Mesodermal cell (in vitro differentiated cells): ENCODE measurements around the gene NIT1. TPM values are rescaled to one million over a fixed set of nuclear protein-coding genes. Genes with fewer than 3 reads are reported as not detected.

Experiments used
- H3K27ac ChIP-seq: 2 replicates; pipeline ENCODE4 v1.7.0; 2013; ENCODE audit warnings: mild to moderate bottlenecking, low read depth, low read length, moderate library complexity; ENCODE audit not compliant: severe bottlenecking
- H3K36me3 ChIP-seq: 2 replicates; pipeline ENCODE4 v1.7.1; 2013; ENCODE audit warnings: mild to moderate bottlenecking, low read length, moderate library complexity; ENCODE audit not compliant: control insufficient read depth, insufficient read depth
- H3K4me1 ChIP-seq: one replicate; pipeline ENCODE4 v1.7.1; 2013; ENCODE audit warnings: mild to moderate bottlenecking, low read length; ENCODE audit not compliant: insufficient read depth, control insufficient read depth, poor library complexity, severe bottlenecking
- H3K4me3 ChIP-seq: 2 replicates; pipeline ENCODE4 v1.7.0; 2013; ENCODE audit warnings: low read length, control low read depth, mild to moderate bottlenecking; ENCODE audit not compliant: insufficient read depth, poor library complexity, severe bottlenecking; ENCODE audit errors: extremely low read depth
- H3K9me3 ChIP-seq: 2 replicates; pipeline ENCODE4 v1.7.1; 2013; ENCODE audit warnings: mild to moderate bottlenecking, low read length, moderate library complexity; ENCODE audit not compliant: control insufficient read depth
- WGBS, 2 experiments: methylation state at CpG; one replicate each; pipeline ENCODE4 v1.1.5; 2013; ENCODE audit warnings: missing lambda C conversion rate in 2 of 2; ENCODE audit not compliant: insufficient coverage in 2 of 2; 5-methylcytosine and 5-hydroxymethylcytosine counted together
- polyA plus RNA-seq, 2 experiments: library from polyadenylated mRNA; stranded (reverse); fragments of 50-300 nt; gene quantifications; one replicate each; pipeline ENCODE4 v1.2.3, GENCODE V29; 2013

NIT1 gene
- 43.6 TPM for polyA plus RNA-seq (2013, experiment 1 of 2)
- 40.4 TPM for polyA plus RNA-seq (2013, experiment 2 of 2)

DNA sequence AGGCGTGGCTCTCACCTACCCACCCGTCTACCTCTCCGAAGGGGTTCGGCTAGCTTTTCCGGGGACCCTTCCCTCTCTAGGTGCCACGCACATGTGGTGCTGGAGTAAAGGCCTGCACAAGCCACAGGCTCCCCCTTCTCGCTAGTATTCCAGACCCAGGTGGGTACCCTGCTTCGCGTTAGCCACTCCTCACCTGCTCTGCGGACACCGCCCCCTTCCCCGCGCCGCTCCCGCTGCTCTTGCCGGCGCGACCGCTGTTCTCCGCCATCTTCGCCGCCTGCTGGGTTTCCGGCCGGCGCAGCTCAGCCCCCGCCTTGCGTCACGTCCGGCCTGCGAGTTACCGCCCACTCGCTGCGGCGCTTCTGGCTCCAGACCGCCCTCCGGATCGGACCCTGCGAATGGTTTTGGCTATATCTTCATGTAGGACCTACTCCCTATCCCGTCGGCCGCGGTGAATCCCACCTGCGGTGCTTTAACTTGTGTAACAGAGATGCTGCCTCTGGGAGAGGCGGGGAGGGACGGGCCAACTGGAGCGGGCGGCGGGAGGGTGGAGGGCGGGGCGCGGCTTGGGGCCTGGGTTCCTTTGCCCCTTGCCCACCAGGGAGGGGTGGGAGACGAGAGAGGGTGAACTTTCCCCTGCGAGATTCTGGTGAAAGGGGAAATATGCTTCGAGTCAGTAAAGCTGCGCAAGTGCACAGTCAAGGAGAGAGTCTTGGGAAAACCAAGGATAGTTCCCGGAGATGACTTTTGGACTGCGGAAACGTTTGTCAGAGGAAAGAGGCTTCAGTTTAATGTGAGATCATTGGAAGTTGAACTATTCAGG lies at the start of gene NIT1, which contains the start of gene PFDN2:
Gene NIT1 (plus strand): TSS at position 347 of the 823 bp plus-strand sequence. CDS start 72 bp downstream, at position 419.
Gene PFDN2 (minus strand): TSS at position 279 of the 823 bp plus-strand sequence. CDS start 11 bp downstream, at position 268.
- Histone ChIP-seq H3K4me1 (peaks cover 22% of the 10 kb centered on the region), H3K9me3 (no peaks in the 10 kb centered on the region), H3K36me3 (peaks cover 63% of the 10 kb centered on the region), H3K27ac (peak within 1 kb of the TSS; percentile 93), H3K4me3 (peak within 1 kb of the TSS; percentile 100)
- WGBS, 2 experiments, result 0% methylated on average over 44 to 50 of the region's 58 CpGs

- 92 to 98% methylated on average over 5 to 6 of the region's 10 CpGs for WGBS, 2 experiments
- no peaks in the 10 kb centered on the region for H3K4me1 ChIP-seq
- no peak overlapping the region for H3K4me3 ChIP-seq
- H3K27ac ChIP-seq, result no peak overlapping the region
- no peaks in the 10 kb centered on the region for H3K9me3 ChIP-seq
- H3K36me3 ChIP-seq, result no peaks in the 10 kb centered on the region
These were observed 49.3 kb upstream of the NIT1 start for GRCh38 chr1:161068306-161069234.

- no peaks in the 10 kb centered on the region for H3K36me3 ChIP-seq
- no peaks in the 10 kb centered on the region for H3K4me1 ChIP-seq
- 93 to 100% methylated on average over 8 of the region's 9 CpGs for WGBS, 2 experiments
- H3K27ac ChIP-seq, result no peak overlapping the region
- no peaks in the 10 kb centered on the region for H3K9me3 ChIP-seq
- no peak overlapping the region for H3K4me3 ChIP-seq
These were observed 48.7 kb upstream of the NIT1 start for GRCh38 chr1:161069241-161069640.

DNA sequence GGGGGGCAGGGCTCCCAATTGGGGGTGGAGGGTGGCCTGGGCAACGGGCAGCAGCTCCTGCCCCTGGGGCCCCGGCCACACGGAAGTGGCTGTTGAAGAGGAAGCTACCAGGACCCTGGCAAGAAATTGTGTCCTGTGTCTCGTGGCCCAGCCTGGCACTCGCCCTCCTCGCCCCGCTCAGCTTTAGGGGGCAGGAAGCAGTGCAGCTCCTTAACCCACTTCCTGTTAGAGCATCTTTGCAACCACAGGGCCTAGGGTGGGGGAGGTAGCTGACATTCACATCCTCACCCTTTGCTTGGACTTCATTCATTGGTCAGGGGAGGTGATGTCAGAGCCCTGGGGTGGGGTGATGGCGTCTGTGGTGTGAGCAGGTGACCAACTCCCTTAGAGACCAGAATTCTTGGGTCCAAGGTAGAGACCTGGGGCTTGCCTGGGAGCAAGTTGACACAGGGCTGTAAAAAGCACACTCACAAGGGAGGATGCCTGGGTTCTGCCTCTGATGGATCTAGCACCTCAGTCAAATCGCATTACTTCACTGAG lies 48.1 kb upstream of the NIT1 start, which contains the start of gene ARHGAP30:
Gene ARHGAP30 (minus strand): TSS at position 161 of the 540 bp plus-strand sequence. CDS start 267 bp downstream, outside the sequence.
- no peaks in the 10 kb centered on the region for H3K4me1 ChIP-seq
- H3K36me3 ChIP-seq, result no peaks in the 10 kb centered on the region
- H3K27ac ChIP-seq, result no peak within 1 kb of the TSS
- no peaks in the 10 kb centered on the region for H3K9me3 ChIP-seq
- no peak within 1 kb of the TSS for H3K4me3 ChIP-seq
- WGBS, 2 experiments, result 94 to 100% methylated on average over 7 of the region's 9 CpGs

DNA sequence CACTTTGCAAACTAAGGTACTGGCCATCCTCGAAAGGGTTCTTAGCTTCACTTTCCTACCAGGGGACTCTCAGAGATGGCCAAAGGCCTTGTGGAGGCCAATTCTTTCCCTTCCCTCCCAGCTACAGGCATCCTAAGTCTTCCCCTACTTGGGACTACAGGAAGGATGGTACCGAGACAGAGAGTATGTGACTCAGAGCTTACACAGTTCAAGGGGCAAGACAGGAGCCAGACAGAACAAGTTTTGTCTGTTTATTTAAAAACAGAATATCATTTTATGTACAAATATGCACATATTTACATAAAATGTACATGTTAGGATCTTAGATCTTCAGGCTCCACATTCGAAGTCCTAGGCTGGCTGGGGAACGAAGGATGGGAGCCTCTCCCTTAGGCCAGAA lies 47.1 kb upstream of the NIT1 start:
- H3K36me3 ChIP-seq, result no peaks in the 10 kb centered on the region
- 100% methylated on average over 2 of the region's 4 CpGs; no CpG with 5 or more reads in 1 of the 2 experiments for WGBS, 2 experiments
- no peaks in the 10 kb centered on the region for H3K9me3 ChIP-seq
- no peaks in the 10 kb centered on the region for H3K4me1 ChIP-seq
- H3K27ac ChIP-seq, result no peak overlapping the region
- no peak overlapping the region for H3K4me3 ChIP-seq

DNA sequence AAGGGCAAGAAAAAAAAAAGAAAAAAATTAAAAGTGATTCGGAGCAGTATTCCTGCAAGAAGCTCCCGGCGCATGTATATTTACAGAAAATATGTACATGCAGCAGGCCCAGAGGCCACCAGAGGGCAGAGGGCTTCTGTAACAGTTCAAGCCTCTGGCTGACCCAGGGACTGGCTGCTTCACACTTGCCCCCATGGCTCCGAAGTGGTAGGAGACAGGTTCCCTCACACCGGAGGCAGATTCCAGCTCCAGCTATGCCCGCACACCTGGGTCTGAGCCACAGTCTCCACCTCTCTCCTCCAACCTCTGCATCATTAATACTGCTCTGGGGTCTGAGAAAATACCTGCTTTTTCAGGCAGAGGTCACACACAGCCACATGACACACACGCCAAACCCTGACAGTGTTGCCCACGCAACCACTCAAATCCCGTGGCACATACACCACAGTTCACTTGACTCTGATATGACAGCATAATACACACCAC lies 46.0 kb upstream of the NIT1 start:
- Histone ChIP-seq H3K4me1 (no peaks in the 10 kb centered on the region), H3K27ac (no peak overlapping the region), H3K36me3 (no peaks in the 10 kb centered on the region), H3K9me3 (no peaks in the 10 kb centered on the region), H3K4me3 (no peak overlapping the region)
- 75% methylated on average over 9 of the region's 9 CpGs; no CpG with 5 or more reads in 1 of the 2 experiments for WGBS, 2 experiments

DNA sequence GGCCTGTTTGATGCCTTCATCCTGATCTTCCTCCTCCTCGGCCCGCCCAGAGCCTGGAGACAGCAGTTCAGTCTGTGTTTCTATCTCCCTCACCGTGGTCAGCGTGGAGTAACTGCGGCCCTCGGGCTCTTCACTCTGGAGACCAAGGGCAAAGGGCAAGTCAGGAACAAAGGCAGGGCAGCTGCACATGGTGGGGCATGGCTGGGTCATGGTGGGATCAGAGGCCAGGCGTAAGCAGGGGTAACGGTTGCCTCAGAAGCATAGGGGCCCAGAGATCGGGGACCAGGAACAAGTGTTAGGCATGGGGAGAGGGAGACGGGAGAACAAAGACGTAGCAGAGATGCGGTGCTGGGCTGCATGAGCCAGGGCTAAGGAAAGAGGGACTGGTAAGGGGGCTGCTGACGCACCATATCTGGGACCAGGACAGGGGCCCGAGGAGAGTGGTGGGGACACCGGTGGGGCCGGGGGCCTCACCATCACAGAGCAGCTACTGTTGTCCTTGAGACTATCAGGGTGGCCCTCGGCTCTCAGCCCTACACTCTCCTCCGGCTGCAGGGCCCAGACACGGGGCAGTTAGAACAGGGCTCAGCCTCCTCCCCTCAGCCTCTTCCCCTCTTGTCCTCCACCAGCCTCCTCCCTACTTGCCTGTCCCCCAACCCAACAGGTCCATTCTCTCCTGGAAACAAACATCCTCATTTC lies 45.0 kb upstream of the NIT1 start:
- no peak overlapping the region for H3K27ac ChIP-seq
- H3K36me3 ChIP-seq, result no peaks in the 10 kb centered on the region
- no peaks in the 10 kb centered on the region for H3K9me3 ChIP-seq
- H3K4me1 ChIP-seq, result no peaks in the 10 kb centered on the region
- WGBS, 2 experiments, result 94 to 96% methylated on average over 18 to 19 of the region's 19 CpGs
- H3K4me3 ChIP-seq, result no peak overlapping the region

- 70 to 92% methylated on average over 5 of the region's 7 CpGs for WGBS, 2 experiments
- H3K27ac ChIP-seq, result no peak overlapping the region
These were observed 44.3 kb upstream of the NIT1 start for GRCh38 chr1:161073474-161074121.

GRCh38 chr1:161074676-161075368 lies 43.1 kb upstream of the NIT1 start:
- Histone ChIP-seq H3K4me3 (no peak overlapping the region), H3K4me1 (no peaks in the 10 kb centered on the region), H3K9me3 (no peaks in the 10 kb centered on the region), H3K36me3 (no peaks in the 10 kb centered on the region), H3K27ac (no peak overlapping the region)
- 92 to 93% methylated on average over 7 to 8 of the region's 12 CpGs for WGBS, 2 experiments

More at GRCh38 chr1:161073474-161074121, 44.3 kb upstream of the NIT1 start:
- H3K4me1 ChIP-seq, result no peaks in the 10 kb centered on the region
- H3K9me3 ChIP-seq, result no peaks in the 10 kb centered on the region
- no peaks in the 10 kb centered on the region for H3K36me3 ChIP-seq
- no peak overlapping the region for H3K4me3 ChIP-seq
